ENCODE measurements around the gene MISP. TPM values are rescaled to one million over a fixed set of nuclear protein-coding genes. Genes with fewer than 3 reads are reported as not detected.
A peak's percentile ranks its signal among the peaks of the same experiment; 100 is the strongest.

Gene MISP
- total RNA-seq, 1 donor from 2014 or later, result 1.1 TPM

DNA sequence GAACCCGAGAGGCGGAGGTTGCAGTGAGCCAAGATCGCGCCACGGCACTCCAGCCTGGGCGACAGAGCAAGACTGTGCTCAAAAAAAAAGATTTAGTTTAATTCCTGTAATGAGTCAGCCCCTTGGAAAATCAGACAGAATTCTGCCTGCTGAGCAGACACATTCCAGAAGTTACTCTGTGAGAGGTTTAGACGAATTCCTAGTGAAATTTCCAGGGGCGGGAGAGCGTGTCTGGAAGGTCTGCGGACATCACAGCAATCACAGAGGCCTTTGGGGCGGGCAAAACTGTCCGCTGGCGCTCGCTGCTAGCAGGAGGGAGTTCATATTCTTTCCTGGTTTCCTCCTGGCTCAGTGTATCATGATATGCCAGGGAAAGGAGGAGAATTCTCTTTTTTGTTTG is 17.5 kb downstream of the MISP start:
- TF ChIP-seq, protein P1, sequence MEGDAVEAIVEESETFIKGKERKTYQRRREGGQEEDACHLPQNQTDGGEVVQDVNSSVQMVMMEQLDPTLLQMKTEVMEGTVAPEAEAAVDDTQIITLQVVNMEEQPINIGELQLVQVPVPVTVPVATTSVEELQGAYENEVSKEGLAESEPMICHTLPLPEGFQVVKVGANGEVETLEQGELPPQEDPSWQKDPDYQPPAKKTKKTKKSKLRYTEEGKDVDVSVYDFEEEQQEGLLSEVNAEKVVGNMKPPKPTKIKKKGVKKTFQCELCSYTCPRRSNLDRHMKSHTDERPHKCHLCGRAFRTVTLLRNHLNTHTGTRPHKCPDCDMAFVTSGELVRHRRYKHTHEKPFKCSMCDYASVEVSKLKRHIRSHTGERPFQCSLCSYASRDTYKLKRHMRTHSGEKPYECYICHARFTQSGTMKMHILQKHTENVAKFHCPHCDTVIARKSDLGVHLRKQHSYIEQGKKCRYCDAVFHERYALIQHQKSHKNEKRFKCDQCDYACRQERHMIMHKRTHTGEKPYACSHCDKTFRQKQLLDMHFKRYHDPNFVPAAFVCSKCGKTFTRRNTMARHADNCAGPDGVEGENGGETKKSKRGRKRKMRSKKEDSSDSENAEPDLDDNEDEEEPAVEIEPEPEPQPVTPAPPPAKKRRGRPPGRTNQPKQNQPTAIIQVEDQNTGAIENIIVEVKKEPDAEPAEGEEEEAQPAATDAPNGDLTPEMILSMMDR (IDR thresholded peaks at IDR 0.05; ENCODE audit: unreplicated experiment), result no peak
- Mint-ChIP-seq H3K4me3 (ENCODE audit: low read depth) (no peak overlapping the region), H3K9me3 (ENCODE audit: low read depth) (no peaks in the 10 kb centered on the region), H3K4me1 (ENCODE audit: low read depth) (no peaks in the 10 kb centered on the region), H3K36me3 (ENCODE audit: insufficient read depth) (no peaks in the 10 kb centered on the region), H3K27ac (no peak overlapping the region), H3K27me3 (peaks cover 2% of the 10 kb centered on the region)
- no peak for DNase-seq (ENCODE audit: low spot score, unreplicated experiment)

DNA sequence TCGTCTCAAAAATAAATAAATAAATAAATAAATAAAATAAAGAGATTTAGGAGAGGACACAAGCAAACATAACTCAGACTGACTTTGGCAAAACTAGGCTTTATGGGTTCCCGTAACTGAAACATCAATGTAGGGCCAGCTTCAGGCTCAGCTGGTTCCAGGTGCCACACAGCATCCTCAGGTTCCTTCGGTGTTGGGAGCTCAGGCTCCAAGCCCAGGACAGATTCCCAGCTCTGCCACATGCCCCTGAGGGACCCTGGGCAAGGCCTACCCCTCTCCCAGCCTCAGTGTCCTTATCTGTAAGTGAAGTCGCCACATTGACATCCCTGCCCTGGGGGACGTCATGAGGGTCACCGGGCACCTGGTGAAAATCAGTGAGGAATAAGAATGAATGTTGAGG is 18.7 kb downstream of the MISP start:
- no peak overlapping the region for H3K27ac Mint-ChIP-seq
- TF ChIP-seq, protein P1 (IDR thresholded peaks at IDR 0.05; ENCODE audit: unreplicated experiment), result no peak
- no peaks in the 10 kb centered on the region for H3K36me3 Mint-ChIP-seq (ENCODE audit: insufficient read depth)
- no peak for DNase-seq (ENCODE audit: low spot score, unreplicated experiment)
- H3K4me1 Mint-ChIP-seq (ENCODE audit: low read depth), result no peaks in the 10 kb centered on the region
- H3K9me3 Mint-ChIP-seq (ENCODE audit: low read depth), result no peaks in the 10 kb centered on the region
- peaks cover 2% of the 10 kb centered on the region for H3K27me3 Mint-ChIP-seq
- no peak overlapping the region for H3K4me3 Mint-ChIP-seq (ENCODE audit: low read depth)

DNA sequence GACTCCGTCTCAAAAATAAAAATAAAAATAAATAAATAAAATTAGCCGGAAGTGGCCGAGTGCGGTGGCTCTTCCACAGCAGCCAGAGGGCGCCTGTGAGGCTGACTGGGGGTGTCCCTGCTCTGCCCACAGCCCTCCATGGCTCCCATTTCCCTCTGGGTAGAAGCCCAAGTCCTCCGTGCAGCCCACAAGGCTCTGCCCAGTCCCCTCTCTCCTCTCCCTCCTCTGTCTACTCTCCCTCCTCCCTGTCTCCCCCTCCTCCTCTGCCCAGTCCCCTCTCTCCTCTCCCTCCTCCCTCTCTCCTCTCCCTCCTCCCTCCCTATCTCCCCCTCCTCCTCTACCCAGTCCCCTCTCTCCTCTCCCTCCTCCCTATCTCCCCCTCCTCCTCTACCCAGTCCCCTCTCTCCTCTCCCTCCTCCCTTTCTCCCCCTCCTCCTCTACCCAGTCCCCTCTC is 20.4 kb downstream of the MISP start:
- TF ChIP-seq, protein P1 (IDR thresholded peaks at IDR 0.05; ENCODE audit: unreplicated experiment), result peak; percentile 45
- Mint-ChIP-seq H3K9me3 (ENCODE audit: low read depth) (no peaks in the 10 kb centered on the region), H3K36me3 (ENCODE audit: insufficient read depth) (no peaks in the 10 kb centered on the region)

DNA sequence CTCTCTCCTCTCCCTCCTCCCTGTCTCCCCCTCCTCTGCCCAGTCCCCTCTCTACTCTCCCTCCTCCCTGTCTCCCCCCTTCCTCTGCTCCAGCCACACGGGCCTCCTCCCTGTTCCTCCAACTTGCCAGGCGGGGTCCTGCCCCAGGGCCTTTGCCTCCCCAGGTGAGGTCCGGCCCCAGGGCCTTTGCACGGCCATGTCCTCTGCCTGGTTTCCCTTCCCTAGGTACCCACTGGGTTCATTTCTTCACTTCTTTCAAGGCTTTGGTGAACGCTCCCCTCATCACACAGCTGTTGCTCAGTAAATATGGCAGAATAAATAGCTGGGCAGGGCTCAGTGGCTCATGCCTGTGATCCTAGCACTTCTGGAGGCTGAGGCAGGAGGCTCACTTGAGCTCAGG is 21.2 kb downstream of the MISP start:
- Mint-ChIP-seq H3K27ac (no peak overlapping the region), H3K9me3 (ENCODE audit: low read depth) (no peaks in the 10 kb centered on the region), H3K27me3 (no peaks in the 10 kb centered on the region)

More for the DNA sequence above, 20.4 kb downstream of the MISP start:
- Mint-ChIP-seq H3K27ac (no peak overlapping the region), H3K4me3 (ENCODE audit: low read depth) (no peak overlapping the region), H3K27me3 (peaks cover 2% of the 10 kb centered on the region), H3K4me1 (ENCODE audit: low read depth) (no peaks in the 10 kb centered on the region)
- no peak for DNase-seq (ENCODE audit: low spot score, unreplicated experiment)

DNA sequence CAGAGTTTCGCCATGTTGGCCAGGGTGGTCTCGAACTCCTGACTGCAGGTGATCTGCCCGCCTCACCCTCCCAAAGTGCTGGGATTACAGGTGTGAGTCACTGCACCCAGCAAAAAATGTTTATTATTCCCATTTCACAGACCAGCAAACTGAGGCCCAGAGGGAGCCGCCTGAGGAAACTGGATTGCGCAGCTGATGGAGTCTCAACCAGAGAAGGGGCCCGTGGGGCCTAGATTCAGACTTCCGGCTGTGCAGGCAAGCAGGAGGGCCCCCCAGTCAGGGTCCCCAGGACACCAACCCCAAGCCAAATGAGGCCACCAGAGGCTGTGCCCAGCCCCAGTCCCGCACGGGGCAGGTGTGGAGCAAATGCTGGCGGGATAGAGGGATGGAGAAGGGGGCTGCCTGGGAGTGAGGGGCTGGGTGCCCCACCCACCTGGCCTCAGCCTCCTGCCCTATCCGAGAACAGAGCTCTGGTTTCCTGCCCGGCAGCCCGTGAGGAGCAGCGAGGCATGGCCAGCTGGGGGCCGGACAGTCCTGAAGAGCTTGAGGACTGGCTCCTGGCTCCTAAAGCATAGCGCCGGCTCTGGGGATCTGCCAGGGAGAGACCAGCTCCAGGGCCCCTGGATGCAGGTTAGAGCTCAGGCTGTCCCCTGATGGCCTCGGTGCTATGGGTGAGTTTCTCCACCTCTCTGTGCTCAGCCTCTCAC is 22.0 kb downstream of the MISP start:
- Mint-ChIP-seq H3K4me3 (ENCODE audit: low read depth) (no peak overlapping the region), H3K9me3 (ENCODE audit: low read depth) (no peaks in the 10 kb centered on the region), H3K27ac (no peak overlapping the region), H3K27me3 (no peaks in the 10 kb centered on the region), H3K36me3 (ENCODE audit: insufficient read depth) (no peaks in the 10 kb centered on the region), H3K4me1 (ENCODE audit: low read depth) (no peaks in the 10 kb centered on the region)
- TF ChIP-seq, protein P1 (IDR thresholded peaks at IDR 0.05; ENCODE audit: unreplicated experiment), result no peak
- no peak for DNase-seq (ENCODE audit: low spot score, unreplicated experiment)

More for the DNA sequence above, 21.2 kb downstream of the MISP start:
- no peaks in the 10 kb centered on the region for H3K4me1 Mint-ChIP-seq (ENCODE audit: low read depth)
- no peaks in the 10 kb centered on the region for H3K36me3 Mint-ChIP-seq (ENCODE audit: insufficient read depth)
- no peak for DNase-seq (ENCODE audit: low spot score, unreplicated experiment)
- peak overlapping the region; percentile 31 for H3K4me3 Mint-ChIP-seq (ENCODE audit: low read depth)
- TF ChIP-seq, protein P1 (IDR thresholded peaks at IDR 0.05; ENCODE audit: unreplicated experiment), result no peak
